Ascending aorta (tissue), 2 donors: Measurements from ENCODE around the gene AFF3. TPM values are rescaled to one million over a fixed set of nuclear protein-coding genes. Genes with fewer than 3 reads are reported as not detected.

Experiments
- DNase-seq, 2 donors: peaks; one replicate each; pipeline ENCODE4 v3.0.0-alpha.2; 2019; ENCODE audit warnings: low spot score in 2 of 2
- H3K27ac ChIP-seq, 2 donors: fragments of 200-600 bp; sonication (generic); one replicate each; pipeline ENCODE4 v1.5.1; 2016 to 2017; ENCODE audit warnings: mild to moderate bottlenecking in 1 of 2
- H3K27me3 ChIP-seq: fragments of 200-600 bp; sonication (generic); one replicate; pipeline ENCODE4 v1.5.1; 2017
- H3K36me3 ChIP-seq, 2 donors: fragments of 200-600 bp; sonication (generic); one replicate each; pipeline ENCODE4 v1.5.1; 2016
- H3K4me1 ChIP-seq, 2 donors: fragments of 200-600 bp; sonication (generic); one replicate each; pipeline ENCODE4 v1.5.1; 2016 to 2017; ENCODE audit warnings: mild to moderate bottlenecking in 1 of 2
- H3K4me3 ChIP-seq, 2 donors: fragments of 200-600 bp; sonication (generic); one replicate each; pipeline ENCODE4 v1.5.1; 2016 to 2017; ENCODE audit warnings: mild to moderate bottlenecking in 1 of 2
- H3K9me3 ChIP-seq, 2 donors: fragments of 200-600 bp; sonication (generic); one replicate each; pipeline ENCODE4 v1.5.1; 2016
- intact Hi-C: fragments of 100-400 bp; cut with DNase I; formaldehyde crosslinking; loops from one replicate; pipeline ENCODE4 v1.15.1; 2023
- total RNA-seq: library from RNA; depleted of rRNA; stranded (reverse); fragments of >200 nt; gene quantifications from one replicate; pipeline ENCODE4 v1.1.0, GENCODE V29; 2016
- TF ChIP-seq, protein P1 (sequence below), 3 experiments: fragments of 200-600 bp in 2 of 3; fragments of 450-650 bp in 1 of 3; sonication (generic) in 2 of 3; IDR thresholded peaks; one replicate each; pipeline ENCODE4 v1.5.1; 2016 to 2019; ENCODE audit warnings: antibody characterized with exemption in 3 of 3, mild to moderate bottlenecking in 1 of 3, moderate library complexity in 1 of 3

Gene AFF3
- total RNA-seq, 1 donor from 2014 or later, result 7.1 TPM

DNA sequence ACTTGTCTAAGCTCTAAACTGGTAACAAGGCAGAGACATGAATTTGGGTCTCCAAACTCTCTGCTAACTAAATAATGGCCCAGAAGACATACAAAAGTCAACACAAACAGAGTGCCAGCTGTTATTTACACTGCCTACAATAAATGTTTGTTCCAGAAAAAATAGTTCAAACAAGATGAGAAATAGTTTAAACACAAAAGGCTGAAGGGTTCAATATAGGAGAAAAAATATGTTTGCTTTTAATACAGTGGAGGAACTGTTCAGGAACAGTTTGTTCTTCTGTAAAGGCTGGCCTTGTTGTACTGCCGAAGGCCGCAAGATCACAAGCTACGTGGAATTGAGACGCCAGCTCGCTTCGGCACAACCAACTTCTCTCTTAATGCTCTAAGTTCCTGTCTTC is 74.6 kb downstream of the AFF3 start:
- intact Hi-C loops, result no loop called here
- no peak for DNase-seq
- Histone ChIP-seq H3K27ac (no peak overlapping the region), H3K9me3 (no peaks in the 10 kb centered on the region), H3K27me3 (no peaks in the 10 kb centered on the region), H3K36me3 (no peaks in the 10 kb centered on the region), H3K4me3 (no peak overlapping the region), H3K4me1 (no peaks in the 10 kb centered on the region)
- TF ChIP-seq, protein P1, sequence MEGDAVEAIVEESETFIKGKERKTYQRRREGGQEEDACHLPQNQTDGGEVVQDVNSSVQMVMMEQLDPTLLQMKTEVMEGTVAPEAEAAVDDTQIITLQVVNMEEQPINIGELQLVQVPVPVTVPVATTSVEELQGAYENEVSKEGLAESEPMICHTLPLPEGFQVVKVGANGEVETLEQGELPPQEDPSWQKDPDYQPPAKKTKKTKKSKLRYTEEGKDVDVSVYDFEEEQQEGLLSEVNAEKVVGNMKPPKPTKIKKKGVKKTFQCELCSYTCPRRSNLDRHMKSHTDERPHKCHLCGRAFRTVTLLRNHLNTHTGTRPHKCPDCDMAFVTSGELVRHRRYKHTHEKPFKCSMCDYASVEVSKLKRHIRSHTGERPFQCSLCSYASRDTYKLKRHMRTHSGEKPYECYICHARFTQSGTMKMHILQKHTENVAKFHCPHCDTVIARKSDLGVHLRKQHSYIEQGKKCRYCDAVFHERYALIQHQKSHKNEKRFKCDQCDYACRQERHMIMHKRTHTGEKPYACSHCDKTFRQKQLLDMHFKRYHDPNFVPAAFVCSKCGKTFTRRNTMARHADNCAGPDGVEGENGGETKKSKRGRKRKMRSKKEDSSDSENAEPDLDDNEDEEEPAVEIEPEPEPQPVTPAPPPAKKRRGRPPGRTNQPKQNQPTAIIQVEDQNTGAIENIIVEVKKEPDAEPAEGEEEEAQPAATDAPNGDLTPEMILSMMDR (IDR thresholded peaks at IDR 0.05), result no peak

DNA sequence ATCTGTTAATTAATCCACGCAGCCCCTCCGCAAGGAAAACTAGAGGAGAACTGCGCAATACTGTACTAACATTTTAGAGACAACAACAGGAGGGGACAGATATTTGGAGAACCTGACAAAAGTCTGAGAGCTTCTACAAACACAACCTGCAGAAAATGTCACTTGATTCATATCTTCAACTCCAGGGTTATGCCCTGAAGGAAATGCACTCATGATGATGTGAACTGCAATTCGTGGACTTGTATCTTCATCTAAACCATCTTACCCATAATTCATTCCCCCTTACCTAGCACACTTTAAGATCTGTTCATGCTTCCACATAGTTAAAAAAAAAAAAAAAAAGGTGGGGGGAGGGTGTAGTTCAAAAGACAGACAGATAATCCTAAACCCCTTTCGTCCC is 75.5 kb downstream of the AFF3 start:
- intact Hi-C loops, result no loop called here
- Histone ChIP-seq H3K4me1 (no peaks in the 10 kb centered on the region), H3K27ac (no peak overlapping the region), H3K9me3 (no peaks in the 10 kb centered on the region), H3K4me3 (no peak overlapping the region), H3K27me3 (no peaks in the 10 kb centered on the region), H3K36me3 (no peaks in the 10 kb centered on the region)
- no peak for DNase-seq
- TF ChIP-seq, protein P1 (IDR thresholded peaks at IDR 0.05), result no peak

DNA sequence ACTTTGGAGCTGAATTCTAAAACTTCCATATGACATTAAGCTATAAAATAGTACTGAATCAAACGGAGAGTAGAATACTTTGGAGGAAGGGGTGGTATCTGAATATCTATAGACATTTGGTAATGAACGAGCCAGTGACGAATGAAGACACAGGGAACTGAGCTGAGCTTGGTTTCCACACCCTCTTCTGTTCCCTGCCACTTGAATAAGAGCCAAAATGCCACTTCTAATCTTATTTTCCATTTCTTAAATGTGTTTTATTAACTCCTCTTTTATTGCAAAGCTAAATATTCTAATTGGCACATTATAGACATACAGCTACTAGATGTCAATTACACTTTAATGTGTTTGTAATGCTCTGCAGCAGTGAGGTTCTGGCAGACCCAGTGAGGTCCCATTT is 76.1 kb downstream of the AFF3 start:
- intact Hi-C loops, result no loop called here

DNA sequence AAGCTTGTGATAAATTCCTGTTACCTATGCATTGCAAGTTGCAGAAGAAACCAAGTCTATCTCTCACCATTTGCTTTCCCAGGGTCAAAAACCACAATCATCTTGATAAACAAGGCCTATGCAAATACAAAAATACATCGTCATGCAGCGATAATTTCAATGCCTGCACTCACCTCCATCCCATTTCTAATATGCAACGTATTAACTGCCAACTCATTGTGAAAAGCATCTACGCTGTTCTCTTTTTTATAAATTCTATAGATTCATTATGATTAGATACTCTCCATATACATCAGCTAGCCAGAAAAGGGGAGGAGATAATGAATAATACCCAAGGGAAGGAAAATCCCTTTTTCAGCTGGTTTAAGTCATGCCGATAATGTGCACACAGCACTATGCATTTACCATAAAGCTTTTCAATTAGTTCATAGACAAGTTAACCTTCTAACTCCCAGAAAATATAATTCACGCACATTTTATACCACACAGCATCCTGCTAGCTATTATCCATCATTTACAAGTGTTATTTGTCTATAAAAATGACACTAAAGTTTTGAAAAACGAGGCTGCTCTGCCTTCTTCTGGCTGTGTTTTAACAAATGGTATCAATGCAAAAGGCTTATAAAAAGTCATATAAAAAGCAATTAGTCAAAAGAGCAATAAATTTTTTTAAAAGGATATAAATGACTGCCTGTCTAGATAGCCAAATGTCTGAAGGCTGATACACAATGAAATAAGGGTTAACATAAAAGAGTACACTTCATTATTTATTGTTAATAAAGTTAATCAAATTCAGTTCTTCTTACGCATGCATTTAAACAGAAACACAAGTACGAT is 77.6 kb downstream of the AFF3 start:
- Histone ChIP-seq H3K4me1 (no peaks in the 10 kb centered on the region), H3K4me3 (no peak overlapping the region), H3K27ac (no peak overlapping the region), H3K36me3 (no peaks in the 10 kb centered on the region), H3K27me3 (no peaks in the 10 kb centered on the region), H3K9me3 (no peaks in the 10 kb centered on the region)
- TF ChIP-seq, protein P1 (IDR thresholded peaks at IDR 0.05), result no peak
- no peak for DNase-seq
- intact Hi-C loops, result no loop called here

More for the DNA sequence above, 76.1 kb downstream of the AFF3 start:
- Histone ChIP-seq H3K36me3 (no peaks in the 10 kb centered on the region), H3K4me1 (no peaks in the 10 kb centered on the region), H3K9me3 (no peaks in the 10 kb centered on the region), H3K27ac (no peak overlapping the region), H3K27me3 (no peaks in the 10 kb centered on the region), H3K4me3 (no peak overlapping the region)
- TF ChIP-seq, protein P1 (IDR thresholded peaks at IDR 0.05), result no peak
- DNase-seq, result no peak

DNA sequence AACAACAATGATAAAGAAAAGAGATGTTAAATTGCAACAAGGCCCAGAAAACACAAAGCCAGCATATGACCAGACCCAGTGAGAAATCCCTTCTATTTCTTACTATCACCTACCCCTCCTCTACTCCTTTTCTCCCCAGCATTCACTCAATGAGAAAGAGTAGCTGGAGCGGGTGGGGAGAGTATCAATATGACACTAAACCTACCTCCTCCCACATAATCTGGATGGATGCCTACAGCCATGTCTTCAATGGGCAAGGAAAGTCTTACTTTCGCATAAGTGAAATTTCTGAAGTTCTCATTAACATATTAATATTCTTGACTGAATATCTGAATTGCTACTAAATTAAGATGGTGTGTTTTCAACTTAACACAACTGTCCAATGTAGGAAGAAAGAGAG is 78.2 kb downstream of the AFF3 start:
- intact Hi-C loops, result no loop called here
- TF ChIP-seq, protein P1 (IDR thresholded peaks at IDR 0.05), result no peak

More for the DNA sequence above, 78.2 kb downstream of the AFF3 start:
- no peaks in the 10 kb centered on the region for H3K36me3 ChIP-seq
- H3K4me3 ChIP-seq, result no peak overlapping the region
- no peaks in the 10 kb centered on the region for H3K4me1 ChIP-seq
- H3K27ac ChIP-seq, result no peak overlapping the region
- no peaks in the 10 kb centered on the region for H3K9me3 ChIP-seq
- H3K27me3 ChIP-seq, result no peaks in the 10 kb centered on the region
- DNase-seq, result no peak
